ENCODE data around the gene RAPGEF4. TPM values are rescaled to one million over a fixed set of nuclear protein-coding genes. Genes with fewer than 3 reads are reported as not detected.

Gene RAPGEF4
- total and polyA plus RNA-seq, 2 of the 8 experiments (the other 6 are each of a cell fraction or from before 2014, with no cell fraction given) = 1.2 to 2.6 TPM

DNA sequence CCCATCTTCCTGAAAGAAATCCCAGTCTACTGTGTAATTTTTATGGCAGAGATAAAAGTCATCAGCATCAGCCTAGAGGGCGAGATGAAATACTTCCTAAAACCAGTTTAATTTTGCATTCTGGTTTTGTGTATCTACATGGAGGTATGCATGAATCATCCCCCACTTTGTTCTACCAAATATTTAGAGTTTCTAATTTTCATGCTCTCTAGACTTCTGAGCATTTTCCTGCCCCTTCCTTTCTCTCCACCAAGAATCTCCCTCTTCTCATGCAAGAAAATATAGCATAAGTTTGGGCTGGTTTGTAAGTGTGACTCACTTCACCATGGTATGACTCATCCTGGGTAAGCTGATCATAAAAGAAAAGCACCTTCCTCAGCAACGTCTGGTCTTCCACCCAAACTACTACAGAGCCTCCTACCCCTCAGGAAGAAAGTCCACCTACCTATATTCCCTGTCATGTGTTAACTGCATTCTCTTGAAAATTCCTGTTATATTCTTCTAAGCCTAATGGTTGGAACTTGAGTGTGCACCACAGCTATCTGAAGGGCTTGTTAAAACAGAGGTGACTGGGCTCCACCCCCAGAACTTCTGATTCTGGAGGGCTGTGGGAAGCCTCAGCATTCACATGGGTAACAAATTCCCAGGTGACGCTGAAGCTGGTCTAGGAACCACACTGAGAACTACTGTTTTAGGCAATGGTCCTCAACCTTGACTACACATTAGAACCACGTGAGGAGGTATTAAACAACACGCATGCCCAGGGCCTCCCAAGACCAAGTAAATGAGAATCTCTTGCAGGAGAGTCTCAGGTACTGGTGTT lies 37.4 kb upstream of the RAPGEF4 start:
- no peak overlapping the region for H3K56ac ChIP-seq (replicated peaks; ENCODE audit: insufficient read length, low read depth, low read length)
- no peaks in the 10 kb centered on the region for H4K20me1 ChIP-seq (replicated peaks in 1 of 2; ENCODE audit: control insufficient read depth in 1 of 2, insufficient read depth in 2 of 2, low read length in 2 of 2)
- peaks cover 2 to 9% of the 10 kb centered on the region in 2 experiments; a peak in 2 of 4 replicates for H3K9me3 ChIP-seq (ENCODE audit: insufficient read depth in 2 of 2, low read depth in 1 of 2, low read length in 1 of 2)
- no peak overlapping the region for H2BK15ac ChIP-seq (ENCODE audit: low read length)
- FAIRE-seq = no peak
- H4K5ac ChIP-seq (ENCODE audit: insufficient read length, low read depth, low read length) = no peak overlapping the region
- H2BK12ac ChIP-seq (ENCODE audit: low read depth, low read length) = no peak overlapping the region
- TF ChIP-seq EGR1 (IDR thresholded peaks at IDR 0.05; ENCODE audit: borderline replicate concordance, low read depth, low read length) (no peak), TCF12 (IDR thresholded peaks at IDR 0.05; ENCODE audit: low read depth, low read length) (no peak), KDM4A (IDR thresholded peaks at IDR 0.05; ENCODE audit: low read depth, low read length, severe bottlenecking) (no peak), NANOG (IDR thresholded peaks at IDR 0.05; ENCODE audit: insufficient read depth, low read depth, low read length, poor library complexity, severe bottlenecking) (no peak), EZH2 (IDR thresholded peaks at IDR 0.05; ENCODE audit: low read depth, low read length, severe bottlenecking) (no peak), TBP (IDR thresholded peaks at IDR 0.05; ENCODE audit: low read depth, low read length) (no peak)
- TF ChIP-seq, protein P1, sequence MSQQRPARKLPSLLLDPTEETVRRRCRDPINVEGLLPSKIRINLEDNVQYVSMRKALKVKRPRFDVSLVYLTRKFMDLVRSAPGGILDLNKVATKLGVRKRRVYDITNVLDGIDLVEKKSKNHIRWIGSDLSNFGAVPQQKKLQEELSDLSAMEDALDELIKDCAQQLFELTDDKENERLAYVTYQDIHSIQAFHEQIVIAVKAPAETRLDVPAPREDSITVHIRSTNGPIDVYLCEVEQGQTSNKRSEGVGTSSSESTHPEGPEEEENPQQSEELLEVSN (IDR thresholded peaks at IDR 0.05) = no peak
- H2BK120ac ChIP-seq (replicated peaks; ENCODE audit: low read depth, low read length) = no peak overlapping the region
- no peak overlapping the region for H2AFZ ChIP-seq (ENCODE audit: low read length)
- H3K4me3 ChIP-seq (ENCODE audit: extremely low read depth in 1 of 4, insufficient read depth in 2 of 4, low read depth in 3 of 4, low read length in 4 of 4) = no peak overlapping the region
- H3K27me3 ChIP-seq (replicated peaks in 1 of 4; ENCODE audit: control insufficient read depth in 3 of 4, extremely low read depth in 1 of 4, insufficient read depth in 3 of 4, low read length in 3 of 4) = no peaks in the 10 kb centered on the region
- no peak for DNase-seq (ENCODE audit: low read depth in 1 of 2, low spot score in 2 of 2)
- no peak overlapping the region for H4K91ac ChIP-seq (replicated peaks; ENCODE audit: insufficient read length, low read length)
- H3K9ac ChIP-seq (replicated peaks in 1 of 4; ENCODE audit: extremely low read depth in 1 of 4, low read depth in 3 of 4, low read length in 3 of 4) = no peak overlapping the region
- H3K27ac ChIP-seq (ENCODE audit: low read depth, low read length) = no peak overlapping the region
- no peak overlapping the region for H2BK20ac ChIP-seq (ENCODE audit: low read length)
- H3K23ac ChIP-seq (ENCODE audit: insufficient read length) = no peak overlapping the region
- no peaks in the 10 kb centered on the region for H3K23me2 ChIP-seq (ENCODE audit: low read depth, low read length)
- CTCF ChIA-PET (ENCODE audit: partially characterized antibody) = interaction anchor here (0.9 to 2.5 kb wide), 3 partner anchors 12 to 104 kb away, joined by 3 to 10 read pairs (median 3); no protein-coding TSS in a partner anchor
- no peak overlapping the region for H3K18ac ChIP-seq (ENCODE audit: extremely low read depth, low read length)
- no peaks in the 10 kb centered on the region for H3K4me1 ChIP-seq (replicated peaks in 1 of 4; ENCODE audit: control insufficient read depth in 3 of 4, insufficient read depth in 4 of 4, low read length in 3 of 4)
- 88% methylated on average over 5 of the region's 5 CpGs; no CpG with 5 or more reads in 1 of the 2 experiments for WGBS, 2 experiments (ENCODE audit: extremely low coverage in 1 of 2, insufficient coverage in 1 of 2, insufficient read length in 1 of 2, insufficient replicate concordance in 2 of 2, low coverage in 1 of 2, low lambda C conversion rate in 2 of 2, missing lambda C conversion rate in 1 of 2)
- no peak overlapping the region for H3K4ac ChIP-seq (replicated peaks; ENCODE audit: insufficient read length, low read depth, low read length)
- no peak overlapping the region for H4K8ac ChIP-seq (ENCODE audit: extremely low read depth, insufficient read depth, low read length)
- H3K14ac ChIP-seq (ENCODE audit: insufficient read length) = no peak overlapping the region
- peaks cover 0 to 3% (median 0%) of the 10 kb centered on the region in 4 experiments; a peak in 1 of 8 replicates for H3K36me3 ChIP-seq (ENCODE audit: control insufficient read depth in 2 of 4, insufficient read depth in 4 of 4, low read length in 3 of 4)
- no peak overlapping the region for H3K4me2 ChIP-seq (ENCODE audit: insufficient read depth in 1 of 2, low read depth in 2 of 2, low read length in 2 of 2)
- H3K79me1 ChIP-seq (ENCODE audit: low read depth, low read length) = no peaks in the 10 kb centered on the region
- H2BK5ac ChIP-seq (ENCODE audit: low read depth, low read length) = no peak overlapping the region
- no peaks in the 10 kb centered on the region for H3K79me2 ChIP-seq (ENCODE audit: control insufficient read depth in 1 of 2, insufficient read depth in 2 of 2, low read length in 2 of 2)
- POLR2A ChIA-PET (ENCODE audit: partially characterized antibody) = no interaction called here
- no peak overlapping the region for H2AK5ac ChIP-seq (ENCODE audit: low read depth, low read length)

Measured in H1 (cell line).